Mammary epithelial cell (primary cell): Measurements from ENCODE around the gene GORASP1.

Experiments used
- EZH2 ChIP-seq: IDR thresholded peaks from 2 replicates; pipeline ENCODE4 v1.6.1; 2012; ENCODE audit warnings: low read length, inconsistent platforms, borderline replicate concordance
- TF ChIP-seq, protein P1 (sequence below), 2 donors: IDR thresholded peaks in 1 of 2; conservative IDR thresholded peaks in 1 of 2; 2 replicates each; pipeline ENCODE4 v1.5.1; 2011 to 2012; ENCODE audit warnings: inconsistent platforms in 2 of 2, low read length in 2 of 2, mild to moderate bottlenecking in 2 of 2, control low read depth in 1 of 2, low read depth in 1 of 2; ENCODE audit not compliant: insufficient read depth in 1 of 2; ENCODE audit errors: extremely low read depth in 1 of 2

GRCh38 chr3:39097716-39098472 is 9.5 kb downstream of the GORASP1 start:
- TF ChIP-seq, protein P1, sequence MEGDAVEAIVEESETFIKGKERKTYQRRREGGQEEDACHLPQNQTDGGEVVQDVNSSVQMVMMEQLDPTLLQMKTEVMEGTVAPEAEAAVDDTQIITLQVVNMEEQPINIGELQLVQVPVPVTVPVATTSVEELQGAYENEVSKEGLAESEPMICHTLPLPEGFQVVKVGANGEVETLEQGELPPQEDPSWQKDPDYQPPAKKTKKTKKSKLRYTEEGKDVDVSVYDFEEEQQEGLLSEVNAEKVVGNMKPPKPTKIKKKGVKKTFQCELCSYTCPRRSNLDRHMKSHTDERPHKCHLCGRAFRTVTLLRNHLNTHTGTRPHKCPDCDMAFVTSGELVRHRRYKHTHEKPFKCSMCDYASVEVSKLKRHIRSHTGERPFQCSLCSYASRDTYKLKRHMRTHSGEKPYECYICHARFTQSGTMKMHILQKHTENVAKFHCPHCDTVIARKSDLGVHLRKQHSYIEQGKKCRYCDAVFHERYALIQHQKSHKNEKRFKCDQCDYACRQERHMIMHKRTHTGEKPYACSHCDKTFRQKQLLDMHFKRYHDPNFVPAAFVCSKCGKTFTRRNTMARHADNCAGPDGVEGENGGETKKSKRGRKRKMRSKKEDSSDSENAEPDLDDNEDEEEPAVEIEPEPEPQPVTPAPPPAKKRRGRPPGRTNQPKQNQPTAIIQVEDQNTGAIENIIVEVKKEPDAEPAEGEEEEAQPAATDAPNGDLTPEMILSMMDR (conservative IDR thresholded peaks at IDR 0.05 in 1 of 2, IDR thresholded peaks at IDR 0.05 in 1 of 2; ENCODE audit: extremely low read depth in 1 of 2, insufficient read depth in 1 of 2, low read depth in 1 of 2, low read length in 2 of 2), result no peak
- TF ChIP-seq EZH2, result no peak
